ENCODE measurements around the gene SAV1.

- no peak for TF ChIP-seq CTCF (IDR thresholded peaks at IDR 0.05)
- TF ChIP-seq POLR2A (IDR thresholded peaks at IDR 0.05), result no peak
Measured at GRCh38 chr14:50612806-50613205, 55.3 kb downstream of the SAV1 start.
